ENCODE data around the gene LRRC1. TPM values are rescaled to one million over a fixed set of nuclear protein-coding genes. Genes with fewer than 3 reads are reported as not detected.

Gene LRRC1
- total and polyA plus RNA-seq, 2 of the 13 experiments (the other 11 are each of a cell fraction or from before 2014, with no cell fraction given) = 15.6 to 27.7 TPM

GRCh38 chr6:53771785-53772624 lies 22.8 kb upstream of the LRRC1 start:
- Histone ChIP-seq H3K79me2 (ENCODE audit: insufficient read depth, low read length) (no peaks in the 10 kb centered on the region), H3K4me3 (replicated peaks in 1 of 3; ENCODE audit: insufficient read depth in 1 of 3, low read depth in 2 of 3, low read length in 3 of 3) (no peak overlapping the region), H4K20me1 (ENCODE audit: insufficient read depth, low read length) (no peaks in the 10 kb centered on the region), H3K27me3 (ENCODE audit: control insufficient read depth in 1 of 2, insufficient read depth in 2 of 2, low read length in 2 of 2) (no peaks in the 10 kb centered on the region), H3K4me2 (ENCODE audit: low read depth, low read length) (no peak overlapping the region), H3K36me3 (replicated peaks in 1 of 2; ENCODE audit: control insufficient read depth in 1 of 2, insufficient read depth in 2 of 2, low read length in 2 of 2) (no peaks in the 10 kb centered on the region), H3K27ac (ENCODE audit: extremely low read length, insufficient read depth, low read length) (no peak overlapping the region), H3K4me1 (ENCODE audit: insufficient read depth, low read length) (no peaks in the 10 kb centered on the region), H2AFZ (ENCODE audit: low read length) (no peak overlapping the region), H3K9ac (ENCODE audit: insufficient read depth, low read depth, low read length) (no peak overlapping the region), H3K9me3 (ENCODE audit: low read length) (0 out of 2 replicates have a peak, but pooled peaks cover 4% of the 10 kb centered on the region)
- ChIA-PET POLR2A (interaction anchor here (2.0 kb wide), 1 partner anchor 23 kb away, joined by 6 read pairs; the partner anchor contains the start of gene LRRC1), CTCF (ENCODE audit: low intra/inter-chr PET ratio, low total read pairs) (no interaction called here)
- TF ChIP-seq BRD4 (CRISPR knock-in tag; IDR thresholded peaks at IDR 0.05) = no peak
- TF ChIP-seq HMGXB4 (CRISPR knock-in tag; IDR thresholded peaks at IDR 0.05; ENCODE audit: borderline replicate concordance in 1 of 2, low read depth in 1 of 2) = no peak
- no peak for TF ChIP-seq DR1 (CRISPR knock-in tag; IDR thresholded peaks at IDR 0.05)
- no peak for TF ChIP-seq ZNF674 (CRISPR knock-in tag; IDR thresholded peaks at IDR 0.05; ENCODE audit: low read depth)
- no peak for TF ChIP-seq PAWR (CRISPR knock-in tag; IDR thresholded peaks at IDR 0.05; ENCODE audit: borderline replicate concordance)
- TF ChIP-seq ZNF839 (CRISPR knock-in tag; IDR thresholded peaks at IDR 0.05; ENCODE audit: borderline replicate concordance) = no peak
- no peak for TF ChIP-seq HOXA7 (CRISPR knock-in tag; IDR thresholded peaks at IDR 0.05)
- TF ChIP-seq ZBTB7B (CRISPR knock-in tag; IDR thresholded peaks at IDR 0.05) = no peak
- no peak for TF ChIP-seq ZNF782 (CRISPR knock-in tag; IDR thresholded peaks at IDR 0.05; ENCODE audit: borderline replicate concordance)
- TF ChIP-seq ZNF121 (CRISPR knock-in tag; IDR thresholded peaks at IDR 0.05) = no peak
- in situ Hi-C loops (cut with HindIII; ENCODE audit: extremely low pct_ligation_motif_present, low pct_unique_long_range_greater_than_20kb) (no loop called here), intact Hi-C loops (cut with micrococcal nuclease; ENCODE audit: unreplicated experiment) (no loop called here)
- ATAC-seq = no peak
- no peak for FAIRE-seq
- no peak for DNase-seq (ENCODE audit: low spot score)
- 87% methylated on average over 2 of the region's 2 CpGs for WGBS (ENCODE audit: low lambda C conversion rate)
- BruUV-seq (replicated peaks) = no TSS peak

All from HepG2 (cell line).